H9 (cell line): Measurements from ENCODE around the gene RPIA. TPM values are rescaled to one million over a fixed set of nuclear protein-coding genes. Genes with fewer than 3 reads are reported as not detected.
A peak's percentile ranks its signal among the peaks of the same experiment; 100 is the strongest.

Source experiments
- DNase-seq: peaks from one replicate; pipeline ENCODE4 v3.0.0-alpha.2; 2017
- H2AFZ ChIP-seq: one replicate; pipeline ENCODE4 v1.6.1; 2013; ENCODE audit warnings: mild to moderate bottlenecking, low read length, control low read depth, moderate library complexity
- H2AK5ac ChIP-seq: 2 replicates; pipeline ENCODE4 v1.6.1; 2013; ENCODE audit warnings: low read length, control low read depth, mixed read lengths; ENCODE audit not compliant: insufficient read length
- H2BK120ac ChIP-seq: one replicate; pipeline ENCODE4 v1.6.1; 2013; ENCODE audit warnings: low read depth, mild to moderate bottlenecking, low read length, control low read depth, inconsistent platforms; ENCODE audit not compliant: poor library complexity, severe bottlenecking
- H2BK12ac ChIP-seq: 2 replicates; pipeline ENCODE4 v1.6.1; 2013; ENCODE audit warnings: low read length, control low read depth, mixed read lengths, low read depth; ENCODE audit not compliant: insufficient read length
- H2BK15ac ChIP-seq: 2 replicates; pipeline ENCODE4 v1.6.1; 2013; ENCODE audit warnings: low read depth, low read length, control low read depth
- H2BK20ac ChIP-seq: one replicate; pipeline ENCODE4 v1.6.1; 2013; ENCODE audit warnings: low read depth, mild to moderate bottlenecking, low read length, control low read depth, inconsistent platforms; ENCODE audit not compliant: poor library complexity, severe bottlenecking
- H2BK5ac ChIP-seq: 2 replicates; pipeline ENCODE4 v1.6.1; 2013; ENCODE audit warnings: low read length, control low read depth, mixed read lengths; ENCODE audit not compliant: insufficient read length
- H3K14ac ChIP-seq: 2 replicates; pipeline ENCODE4 v1.6.1; 2013; ENCODE audit warnings: low read length, control low read depth; ENCODE audit not compliant: insufficient read depth
- H3K18ac ChIP-seq: 2 replicates; pipeline ENCODE4 v1.6.1; 2013; ENCODE audit warnings: low read depth, mild to moderate bottlenecking, mixed read lengths, low read length, control low read depth; ENCODE audit not compliant: insufficient read length
- H3K23ac ChIP-seq: 2 replicates; pipeline ENCODE4 v1.6.1; 2013; ENCODE audit warnings: low read length, control low read depth, mixed read lengths, low read depth; ENCODE audit not compliant: insufficient read length
- H3K23me2 ChIP-seq: 2 replicates; pipeline ENCODE4 v1.6.1; 2013; ENCODE audit warnings: low read depth, mild to moderate bottlenecking, mixed read lengths, low read length, control low read depth; ENCODE audit not compliant: insufficient read length, poor library complexity, severe bottlenecking
- H3K27ac ChIP-seq: 2 replicates; pipeline ENCODE4 v1.5.1; 2013; ENCODE audit warnings: low read length, control low read depth, mixed read lengths, low read depth; ENCODE audit not compliant: insufficient read length
- H3K27me3 ChIP-seq: 2 replicates; pipeline ENCODE4 v1.6.1; 2013; ENCODE audit warnings: low read length, control low read depth, inconsistent platforms; ENCODE audit not compliant: insufficient read depth
- H3K4ac ChIP-seq: 2 replicates; pipeline ENCODE4 v1.6.1; 2013; ENCODE audit warnings: low read depth, mild to moderate bottlenecking, control low read depth, inconsistent platforms, low read length, moderate library complexity
- H3K4me1 ChIP-seq: 2 replicates; pipeline ENCODE4 v1.6.1; 2013; ENCODE audit warnings: low read length, control low read depth, inconsistent platforms; ENCODE audit not compliant: insufficient read depth
- H3K4me2 ChIP-seq: 2 replicates; pipeline ENCODE4 v1.6.1; 2013; ENCODE audit warnings: low read length, control low read depth, mixed read lengths; ENCODE audit not compliant: insufficient read length, insufficient read depth
- H3K56ac ChIP-seq: 2 replicates; pipeline ENCODE4 v1.6.1; 2013; ENCODE audit warnings: low read depth, mild to moderate bottlenecking, mixed read lengths, low read length, control low read depth; ENCODE audit not compliant: insufficient read length
- H3K79me1 ChIP-seq: 2 replicates; pipeline ENCODE4 v1.6.1; 2013; ENCODE audit warnings: low read depth, mild to moderate bottlenecking, moderate library complexity, low read length, control low read depth, inconsistent platforms; ENCODE audit not compliant: insufficient read depth, poor library complexity, severe bottlenecking
- H3K79me2 ChIP-seq: 2 replicates; pipeline ENCODE4 v1.6.1; 2013; ENCODE audit warnings: low read length, control low read depth, inconsistent platforms; ENCODE audit not compliant: insufficient read depth
- H3K9ac ChIP-seq: 2 replicates; pipeline ENCODE4 v1.6.1; 2013; ENCODE audit warnings: low read length, control low read depth, mixed read lengths; ENCODE audit not compliant: insufficient read length; ENCODE audit errors: extremely low read depth
- H3K9me3 ChIP-seq: one replicate; pipeline ENCODE4 v1.6.1; 2013; ENCODE audit warnings: low read depth, low read length, inconsistent platforms; ENCODE audit not compliant: control insufficient read depth
- H3T11ph ChIP-seq: one replicate; pipeline ENCODE4 v1.6.1; 2013; ENCODE audit warnings: mild to moderate bottlenecking, low read length, control low read depth, inconsistent platforms
- H4K20me1 ChIP-seq: one replicate; pipeline ENCODE4 v1.6.1; 2013; ENCODE audit not compliant: control insufficient read depth, insufficient read length, insufficient read depth
- H4K5ac ChIP-seq: 2 replicates; pipeline ENCODE4 v1.6.1; 2013; ENCODE audit warnings: low read depth, mild to moderate bottlenecking, mixed read lengths, low read length, control low read depth; ENCODE audit not compliant: insufficient read length
- H4K8ac ChIP-seq: replicated peaks from 2 replicates; pipeline ENCODE4 v1.6.1; 2013; ENCODE audit warnings: low read length, control low read depth, mixed read lengths, low read depth; ENCODE audit not compliant: insufficient read length
- H4K91ac ChIP-seq: 2 replicates; pipeline ENCODE4 v1.6.1; 2013; ENCODE audit warnings: low read depth, mild to moderate bottlenecking, moderate library complexity, mixed read lengths, low read length, control low read depth; ENCODE audit not compliant: insufficient read length
- H3K27ac Mint-ChIP-seq, 3 experiments: 2 replicates in 2 of 3; 3 replicates in 1 of 3; pipeline ENCODE4 v1.8.0; 2020 to 2021; ENCODE audit warnings: mixed read lengths in 3 of 3, mild to moderate bottlenecking in 1 of 3, moderate library complexity in 1 of 3
- H3K27me3 Mint-ChIP-seq: 2 replicates; pipeline ENCODE4 v1.8.0; 2021; ENCODE audit warnings: low read depth, mild to moderate bottlenecking, moderate library complexity, mixed read lengths
- H3K36me3 Mint-ChIP-seq, 3 experiments: 2 replicates in 2 of 3; 3 replicates in 1 of 3; pipeline ENCODE4 v1.8.0; 2020 to 2021; ENCODE audit warnings: low read depth in 3 of 3, mixed read lengths in 3 of 3; ENCODE audit not compliant: insufficient read depth in 1 of 3
- H3K4me1 Mint-ChIP-seq, 2 experiments: 2 replicates each; pipeline ENCODE4 v1.8.0; 2020; ENCODE audit warnings: mixed read lengths in 2 of 2
- H3K4me3 Mint-ChIP-seq, 2 experiments: 2 replicates in 1 of 2; 3 replicates in 1 of 2; pipeline ENCODE4 v1.8.0; 2020 to 2021; ENCODE audit warnings: mild to moderate bottlenecking in 2 of 2, mixed read lengths in 2 of 2, moderate library complexity in 1 of 2
- H3K9me3 Mint-ChIP-seq, 2 experiments: 2 replicates in 1 of 2; 3 replicates in 1 of 2; pipeline ENCODE4 v1.8.0; 2020; ENCODE audit warnings: mild to moderate bottlenecking in 2 of 2, mixed read lengths in 2 of 2, moderate library complexity in 1 of 2
- WGBS: extraction: QIAGEN DNeasy Blood & Tissue Kit; methylation state at CpG from one replicate; pipeline ENCODE4 v1.1.7; 2013; ENCODE audit warnings: missing lambda C conversion rate, low lambda C conversion rate, mixed read lengths; ENCODE audit not compliant: insufficient read length; ENCODE audit errors: extremely low coverage; 5-methylcytosine and 5-hydroxymethylcytosine counted together
- total RNA-seq: library from RNA; stranded (reverse); gene quantifications from 2 replicates; pipeline ENCODE4 v1.2.1, GENCODE V29; 2021
- TF ChIP-seq, protein P1 (sequence below): fragments of 200-600 bp; sonication (generic); conservative IDR thresholded peaks from 3 replicates; pipeline ENCODE4 v1.8.0; 2021; ENCODE audit warnings: antibody characterized with exemption, mild to moderate bottlenecking

Gene RPIA
- total RNA-seq, 1 experiment from 2014 or later, result 18.6 TPM

GRCh38 chr2:88692187-88692586 is 714 bp downstream of the RPIA start:
- Histone ChIP-seq H3K4ac (no peak overlapping the region), H3K56ac (no peak overlapping the region), H3K4me2 (peak overlapping the region; percentile 53), H4K8ac (no peak overlapping the region), H3K27ac (no peak overlapping the region), H3K4me1 (peaks cover 2% of the 10 kb centered on the region; the same call in 1 of the 2 replicates), H3K18ac (no peak overlapping the region), H3K23me2 (peaks cover 12% of the 10 kb centered on the region), H2BK15ac (no peak overlapping the region), H4K91ac (no peak overlapping the region), H3K14ac (no peak overlapping the region), H4K5ac (no peak overlapping the region), H3K9ac (peak overlapping the region; percentile 10), H3K79me1 (no peaks in the 10 kb centered on the region), H3K9me3 (peaks cover 3% of the 10 kb centered on the region), H2BK120ac (no peak overlapping the region), H2AK5ac (no peak overlapping the region), H3K79me2 (peaks cover 19% of the 10 kb centered on the region; the same call in 1 of the 2 replicates), H2AFZ (no peak overlapping the region), H3T11ph (no peak overlapping the region), H4K20me1 (no peaks in the 10 kb centered on the region), H3K23ac (no peak overlapping the region), H2BK12ac (no peak overlapping the region), H3K27me3 (no peaks in the 10 kb centered on the region), H2BK5ac (no peak overlapping the region), H2BK20ac (no peak overlapping the region)
- TF ChIP-seq, protein P1, sequence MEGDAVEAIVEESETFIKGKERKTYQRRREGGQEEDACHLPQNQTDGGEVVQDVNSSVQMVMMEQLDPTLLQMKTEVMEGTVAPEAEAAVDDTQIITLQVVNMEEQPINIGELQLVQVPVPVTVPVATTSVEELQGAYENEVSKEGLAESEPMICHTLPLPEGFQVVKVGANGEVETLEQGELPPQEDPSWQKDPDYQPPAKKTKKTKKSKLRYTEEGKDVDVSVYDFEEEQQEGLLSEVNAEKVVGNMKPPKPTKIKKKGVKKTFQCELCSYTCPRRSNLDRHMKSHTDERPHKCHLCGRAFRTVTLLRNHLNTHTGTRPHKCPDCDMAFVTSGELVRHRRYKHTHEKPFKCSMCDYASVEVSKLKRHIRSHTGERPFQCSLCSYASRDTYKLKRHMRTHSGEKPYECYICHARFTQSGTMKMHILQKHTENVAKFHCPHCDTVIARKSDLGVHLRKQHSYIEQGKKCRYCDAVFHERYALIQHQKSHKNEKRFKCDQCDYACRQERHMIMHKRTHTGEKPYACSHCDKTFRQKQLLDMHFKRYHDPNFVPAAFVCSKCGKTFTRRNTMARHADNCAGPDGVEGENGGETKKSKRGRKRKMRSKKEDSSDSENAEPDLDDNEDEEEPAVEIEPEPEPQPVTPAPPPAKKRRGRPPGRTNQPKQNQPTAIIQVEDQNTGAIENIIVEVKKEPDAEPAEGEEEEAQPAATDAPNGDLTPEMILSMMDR, result no peak
- H3K27me3 Mint-ChIP-seq, result peaks cover 9% of the 10 kb centered on the region
- peaks cover 21 to 27% (median 24%) of the 10 kb centered on the region in 3 experiments for H3K36me3 Mint-ChIP-seq
- peak; percentile 33 for DNase-seq
- H3K27ac Mint-ChIP-seq, result peak overlapping the region; percentile 45 to 80 (median 49); a peak in 2 of 7 replicates
- peak overlapping the region; percentile 90 to 95 for H3K4me3 Mint-ChIP-seq
- no CpG with 5 or more reads among the region's 11 CpGs for WGBS
- H3K4me1 Mint-ChIP-seq, result peaks cover 21 to 24% of the 10 kb centered on the region in 2 experiments
- peaks cover 29 to 35% of the 10 kb centered on the region in 2 experiments for H3K9me3 Mint-ChIP-seq
